ENCODE data around the gene NOM1.

Gene NOM1

GRCh38 chr7:157000741-157001653, 51.5 kb downstream of the NOM1 start:
- TF ChIP-seq, protein P1, sequence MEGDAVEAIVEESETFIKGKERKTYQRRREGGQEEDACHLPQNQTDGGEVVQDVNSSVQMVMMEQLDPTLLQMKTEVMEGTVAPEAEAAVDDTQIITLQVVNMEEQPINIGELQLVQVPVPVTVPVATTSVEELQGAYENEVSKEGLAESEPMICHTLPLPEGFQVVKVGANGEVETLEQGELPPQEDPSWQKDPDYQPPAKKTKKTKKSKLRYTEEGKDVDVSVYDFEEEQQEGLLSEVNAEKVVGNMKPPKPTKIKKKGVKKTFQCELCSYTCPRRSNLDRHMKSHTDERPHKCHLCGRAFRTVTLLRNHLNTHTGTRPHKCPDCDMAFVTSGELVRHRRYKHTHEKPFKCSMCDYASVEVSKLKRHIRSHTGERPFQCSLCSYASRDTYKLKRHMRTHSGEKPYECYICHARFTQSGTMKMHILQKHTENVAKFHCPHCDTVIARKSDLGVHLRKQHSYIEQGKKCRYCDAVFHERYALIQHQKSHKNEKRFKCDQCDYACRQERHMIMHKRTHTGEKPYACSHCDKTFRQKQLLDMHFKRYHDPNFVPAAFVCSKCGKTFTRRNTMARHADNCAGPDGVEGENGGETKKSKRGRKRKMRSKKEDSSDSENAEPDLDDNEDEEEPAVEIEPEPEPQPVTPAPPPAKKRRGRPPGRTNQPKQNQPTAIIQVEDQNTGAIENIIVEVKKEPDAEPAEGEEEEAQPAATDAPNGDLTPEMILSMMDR (IDR thresholded peaks at IDR 0.05) = no peak
- H3K27ac ChIP-seq = no peak overlapping the region

- H3K27ac ChIP-seq = no peak overlapping the region
- TF ChIP-seq, protein P1 (IDR thresholded peaks at IDR 0.05) = no peak
- no peak for TF ChIP-seq ZFX (IDR thresholded peaks at IDR 0.05; ENCODE audit: borderline replicate concordance)
Measured at GRCh38 chr7:157001920-157002818, 52.7 kb downstream of the NOM1 start.

- H3K27ac ChIP-seq = no peak overlapping the region
- no peak for TF ChIP-seq ZFX (IDR thresholded peaks at IDR 0.05; ENCODE audit: borderline replicate concordance)
- TF ChIP-seq, protein P1 (IDR thresholded peaks at IDR 0.05) = no peak
Measured at GRCh38 chr7:157002819-157003421, 53.4 kb downstream of the NOM1 start.

GRCh38 chr7:157003445-157003755, 53.9 kb downstream of the NOM1 start:
- TF ChIP-seq ZFX (IDR thresholded peaks at IDR 0.05; ENCODE audit: borderline replicate concordance) = no peak
- TF ChIP-seq, protein P1 (IDR thresholded peaks at IDR 0.05) = no peak
- H3K27ac ChIP-seq = no peak overlapping the region

DNA sequence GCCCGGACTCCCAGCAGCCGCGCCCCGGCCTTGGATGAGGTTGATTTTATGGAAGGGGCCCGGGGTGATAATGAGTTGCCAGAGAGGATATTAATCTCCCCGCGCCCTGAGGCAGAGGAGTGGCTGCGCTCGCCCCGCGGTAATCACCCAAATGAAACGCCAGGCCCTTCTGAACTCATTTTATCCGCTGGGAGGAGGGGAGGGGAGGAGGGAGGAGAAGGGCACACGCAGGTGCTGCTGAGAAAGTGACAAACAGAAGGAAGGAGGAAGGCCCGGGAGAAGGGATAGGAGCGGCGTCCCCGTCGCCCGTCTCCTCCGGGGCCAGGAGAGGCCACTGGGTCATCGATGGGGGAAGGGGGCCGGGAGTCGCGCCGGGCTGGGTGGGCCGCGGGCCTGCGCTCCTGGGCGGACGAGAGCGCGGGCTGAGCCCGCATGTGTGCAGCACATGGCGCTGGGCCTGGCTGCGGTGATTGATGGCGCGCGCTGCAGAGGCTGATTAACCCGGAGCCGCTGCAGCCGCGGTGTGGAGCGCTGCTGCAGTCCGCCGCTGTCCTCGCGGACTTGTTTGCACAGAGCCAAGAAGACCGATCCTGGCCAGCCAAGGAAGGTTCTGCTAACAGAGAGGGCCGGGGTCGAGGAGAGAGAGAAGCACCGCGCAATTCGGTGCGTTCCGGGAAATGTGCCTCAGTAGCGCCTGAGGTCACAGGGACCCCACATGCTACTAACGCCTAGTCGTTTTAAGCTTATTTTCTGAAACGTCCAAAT, 54.4 kb downstream of the NOM1 start:
- H3K27ac ChIP-seq = no peak overlapping the region
- TF ChIP-seq, protein P1 (IDR thresholded peaks at IDR 0.05) = no peak

- H3K27ac ChIP-seq = no peak overlapping the region
- TF ChIP-seq ZFX (IDR thresholded peaks at IDR 0.05; ENCODE audit: borderline replicate concordance) = no peak
- TF ChIP-seq, protein P1 (IDR thresholded peaks at IDR 0.05) = no peak
Measured at GRCh38 chr7:157004521-157005455, 55.3 kb downstream of the NOM1 start.
